SK-N-SH (cell line): Measurements from ENCODE around the gene LGI4. TPM values are rescaled to one million over a fixed set of nuclear protein-coding genes. Genes with fewer than 3 reads are reported as not detected.

Source experiments
- CTCF ChIA-PET: fragments of 300-600, 350-600 bp; formaldehyde crosslinking; extraction: SDS; loops from one replicate; lab custom pipeline; 2021; lab: Yijun Ruan, JAX
- POLR2A ChIA-PET: fragments of 350-600 bp; sonication (Branson Sonifier 250); formaldehyde crosslinking; extraction: SDS; loops from one replicate; lab custom pipeline; 2020; ENCODE audit warnings: antibody characterized with exemption, inconsistent platforms; lab: Yijun Ruan, JAX
- DNase-seq: peaks from one replicate; pipeline ENCODE4 v3.0.0; 2012
- H2AFZ ChIP-seq: fragments of 200-600 bp; sonication (generic); 2 replicates; pipeline ENCODE4 v1.8.1; 2016; ENCODE audit warnings: antibody characterized with exemption, mild to moderate bottlenecking, low read depth
- H3F3A ChIP-seq: fragments of 200-600 bp; sonication (generic); replicated peaks from 2 replicates; pipeline ENCODE3; 2016; ENCODE audit warnings: antibody characterized with exemption, mild to moderate bottlenecking; ENCODE audit not compliant: insufficient read depth
- H3K27ac ChIP-seq, 2 experiments: fragments of 200-500 bp in 1 of 2; fragments of 200-600 bp in 1 of 2; sonication (Bioruptor generic) in 1 of 2; sonication (generic), shearing (Covaris generic) in 1 of 2; 2 replicates each; pipeline versions ENCODE4 v1.5.1 to v1.6.1; 2014 to 2016; ENCODE audit warnings: low read depth in 2 of 2, inconsistent platforms in 1 of 2, low read length in 1 of 2, mild to moderate bottlenecking in 1 of 2, mixed read lengths in 1 of 2
- H3K27me3 ChIP-seq: fragments of 200-600 bp; sonication (generic), shearing (Covaris generic); 2 replicates; pipeline ENCODE4 v1.6.1; 2016; ENCODE audit warnings: mixed run types; ENCODE audit not compliant: insufficient read depth
- H3K36me3 ChIP-seq, 2 experiments: fragments of 200-500 bp in 1 of 2; fragments of 200-600 bp in 1 of 2; sonication (Bioruptor generic) in 1 of 2; sonication (generic) in 1 of 2; replicated peaks in 1 of 2; 2 replicates each; pipeline versions ENCODE3 to v1.5.1; 2014 to 2016; ENCODE audit warnings: low read length in 1 of 2, mild to moderate bottlenecking in 1 of 2; ENCODE audit not compliant: insufficient read depth in 2 of 2, control insufficient read depth in 1 of 2
- H3K4me1 ChIP-seq, 2 experiments: fragments of 200-500 bp in 1 of 2; fragments of 200-600 bp in 1 of 2; sonication (Bioruptor generic) in 1 of 2; sonication (generic), shearing (Covaris generic) in 1 of 2; 2 replicates each; pipeline versions ENCODE4 v1.5.1 to v1.6.1; 2014 to 2016; ENCODE audit warnings: low read depth in 1 of 2, low read length in 1 of 2, mixed run types in 1 of 2; ENCODE audit not compliant: insufficient read depth in 2 of 2, control insufficient read depth in 1 of 2
- H3K4me2 ChIP-seq: fragments of 200-600 bp; sonication (generic), shearing (Covaris generic); 2 replicates; pipeline ENCODE4 v1.6.1; 2017; ENCODE audit warnings: mixed run types
- H3K4me3 ChIP-seq, 2 experiments: fragments of 200-500 bp in 1 of 2; fragments of 200-600 bp in 1 of 2; sonication (Bioruptor generic) in 1 of 2; sonication (generic), shearing (Covaris generic) in 1 of 2; 2 replicates each; pipeline versions ENCODE4 v1.5.1 to v1.8.1; 2014 to 2016; ENCODE audit warnings: low read depth in 2 of 2, inconsistent platforms in 1 of 2, low read length in 1 of 2, mild to moderate bottlenecking in 1 of 2, mixed read lengths in 1 of 2, moderate library complexity in 1 of 2
- H3K79me2 ChIP-seq: fragments of 200-600 bp; sonication (generic); 2 replicates; pipeline ENCODE4 v1.8.1; 2017; ENCODE audit warnings: mild to moderate bottlenecking; ENCODE audit not compliant: insufficient read depth
- H3K9ac ChIP-seq: fragments of 200-600 bp; sonication (generic); 2 replicates; pipeline ENCODE4 v1.6.1; 2017; ENCODE audit warnings: mixed run types
- H3K9me2 ChIP-seq: fragments of 200-600 bp; sonication (generic); 2 replicates; pipeline ENCODE4 v1.6.1; 2017; ENCODE audit warnings: mixed run types
- H3K9me3 ChIP-seq: fragments of 200-600 bp; sonication (generic); 2 replicates; pipeline ENCODE4 v1.6.1; 2017; ENCODE audit warnings: mixed run types, mild to moderate bottlenecking, moderate library complexity
- H4K20me1 ChIP-seq: fragments of 200-600 bp; sonication (generic); 2 replicates; pipeline ENCODE4 v1.6.1; 2017; ENCODE audit warnings: mild to moderate bottlenecking, mixed run types; ENCODE audit not compliant: insufficient read depth
- EP300 ChIP-seq, 2 experiments: IDR thresholded peaks; 2 replicates each; pipeline versions ENCODE4 v1.4.0 to v1.6.1; 2012; ENCODE audit warnings: borderline replicate concordance in 1 of 2, low read depth in 1 of 2, low read length in 1 of 2
- FOSL2 ChIP-seq: IDR thresholded peaks from 2 replicates; pipeline ENCODE4 v1.4.0; 2012; ENCODE audit warnings: low read depth, mild to moderate bottlenecking, moderate library complexity, borderline replicate concordance
- JUND ChIP-seq: IDR thresholded peaks from 2 replicates; pipeline ENCODE4 v1.4.0; 2012
- POLR2AphosphoS5 ChIP-seq: IDR thresholded peaks from 2 replicates; pipeline ENCODE4 v1.6.1; 2012; ENCODE audit warnings: low read depth, low read length
- RAD21 ChIP-seq: IDR thresholded peaks from 2 replicates; pipeline ENCODE4 v1.6.1; 2012; ENCODE audit warnings: mild to moderate bottlenecking, low read length
- TAF1 ChIP-seq: IDR thresholded peaks from 2 replicates; pipeline ENCODE4 v1.6.1; 2012; ENCODE audit warnings: low read depth, mild to moderate bottlenecking, low read length, moderate library complexity, borderline replicate concordance
- WGBS: methylation state at CpG from one replicate; pipeline ENCODE4 v1.1.6; 2017; ENCODE audit warnings: low lambda C conversion rate; 5-methylcytosine and 5-hydroxymethylcytosine counted together
- polyA plus RNA-seq, 3 experiments: library from polyadenylated mRNA; depleted of rRNA; stranded (reverse); fragments of >200 nt; gene quantifications; 2 replicates each; pipeline ENCODE4 v1.2.3, GENCODE V29; 2012
- TF ChIP-seq, protein P1 (sequence below): fragments of 150-350 bp; IDR thresholded peaks from 2 replicates; pipeline ENCODE4 v1.6.1; 2016; ENCODE audit warnings: mild to moderate bottlenecking, low read depth, low read length
- TF ChIP-seq, protein P2 (sequence below): IDR thresholded peaks from 2 replicates; pipeline ENCODE4 v1.4.0; 2012; ENCODE audit warnings: low read depth, borderline replicate concordance

The LGI4 gene
- polyA plus RNA-seq, 1 of the 3 experiments (the other 2 are of a cell fraction), result 0.05 TPM

DNA sequence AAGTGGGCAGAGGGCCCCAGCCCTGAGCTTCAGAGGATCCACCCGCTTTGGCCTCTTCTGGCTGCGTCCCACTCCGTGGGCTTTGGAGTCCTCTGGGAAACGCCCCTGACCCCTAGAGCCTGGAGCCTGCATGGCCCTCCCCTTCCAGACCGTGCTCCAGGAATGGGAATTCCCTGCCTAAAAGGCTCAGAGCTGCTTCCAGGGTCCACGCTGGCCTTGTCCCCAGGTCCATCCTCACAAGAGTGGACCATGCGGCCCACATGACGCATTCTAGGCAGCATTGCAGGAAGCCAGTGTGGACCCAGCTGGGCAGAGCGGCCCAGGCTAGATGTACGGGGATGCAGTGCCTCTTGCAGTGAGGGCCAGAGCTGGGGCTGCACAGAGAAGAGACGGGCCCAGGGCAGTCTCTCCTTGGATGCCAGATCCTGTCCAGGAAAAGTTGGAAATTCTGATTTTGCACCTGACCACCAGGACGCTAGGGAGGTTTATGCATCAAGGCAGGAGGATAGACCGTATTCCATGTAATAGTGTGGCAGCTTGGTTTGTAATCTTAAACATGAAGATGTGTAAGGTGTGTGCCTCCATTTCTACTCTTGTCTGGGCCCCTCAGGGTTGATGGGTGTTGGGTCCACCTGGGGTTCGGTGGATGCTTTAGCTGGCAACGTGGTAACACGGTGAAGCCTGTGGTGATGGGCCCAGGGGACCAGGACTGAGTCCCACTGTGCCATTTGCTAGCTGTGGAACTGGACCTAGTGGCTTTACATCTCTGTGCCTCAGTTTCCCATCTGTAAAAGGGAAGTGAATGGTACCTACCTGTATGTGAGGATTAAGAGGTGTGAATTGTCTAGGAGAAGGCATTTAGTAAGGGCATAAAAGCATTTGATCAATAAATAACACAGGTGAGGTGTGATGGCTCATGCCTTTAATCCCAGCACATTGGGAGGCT, 34.0 kb downstream of the LGI4 start:
- no peak overlapping the region for H3K4me3 ChIP-seq
- H3K27ac ChIP-seq, result no peak overlapping the region
- H3K27me3 ChIP-seq, result no peaks in the 10 kb centered on the region
- H3K9ac ChIP-seq, result no peak overlapping the region
- POLR2A ChIA-PET, result no interaction called here
- no peak for TF ChIP-seq FOSL2
- no peak for TF ChIP-seq RAD21
- TF ChIP-seq TAF1, result no peak
- TF ChIP-seq, protein P1, sequence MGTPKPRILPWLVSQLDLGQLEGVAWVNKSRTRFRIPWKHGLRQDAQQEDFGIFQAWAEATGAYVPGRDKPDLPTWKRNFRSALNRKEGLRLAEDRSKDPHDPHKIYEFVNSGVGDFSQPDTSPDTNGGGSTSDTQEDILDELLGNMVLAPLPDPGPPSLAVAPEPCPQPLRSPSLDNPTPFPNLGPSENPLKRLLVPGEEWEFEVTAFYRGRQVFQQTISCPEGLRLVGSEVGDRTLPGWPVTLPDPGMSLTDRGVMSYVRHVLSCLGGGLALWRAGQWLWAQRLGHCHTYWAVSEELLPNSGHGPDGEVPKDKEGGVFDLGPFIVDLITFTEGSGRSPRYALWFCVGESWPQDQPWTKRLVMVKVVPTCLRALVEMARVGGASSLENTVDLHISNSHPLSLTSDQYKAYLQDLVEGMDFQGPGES, result no peak
- TF ChIP-seq, protein P2, sequence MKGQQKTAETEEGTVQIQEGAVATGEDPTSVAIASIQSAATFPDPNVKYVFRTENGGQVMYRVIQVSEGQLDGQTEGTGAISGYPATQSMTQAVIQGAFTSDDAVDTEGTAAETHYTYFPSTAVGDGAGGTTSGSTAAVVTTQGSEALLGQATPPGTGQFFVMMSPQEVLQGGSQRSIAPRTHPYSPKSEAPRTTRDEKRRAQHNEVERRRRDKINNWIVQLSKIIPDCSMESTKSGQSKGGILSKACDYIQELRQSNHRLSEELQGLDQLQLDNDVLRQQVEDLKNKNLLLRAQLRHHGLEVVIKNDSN, result no peak
- TF ChIP-seq POLR2AphosphoS5, result no peak
- TF ChIP-seq, all 33 proteins: peak for 0
- CTCF ChIA-PET, result interaction anchor here (0.9 to 5.2 kb wide), 7 partner anchors 9 to 56 kb away, joined by 3 to 27 read pairs (median 6); partner anchors contain the start of gene LGI4
- Histone ChIP-seq H3K9me2 (no peaks in the 10 kb centered on the region), H3K79me2 (no peaks in the 10 kb centered on the region), H3K4me2 (no peak overlapping the region), H3K4me1 (no peaks in the 10 kb centered on the region; a peak in 1 of 4 replicates), H4K20me1 (no peaks in the 10 kb centered on the region), H3K36me3 (no peaks in the 10 kb centered on the region), H3K9me3 (no peaks in the 10 kb centered on the region), H2AFZ (no peak overlapping the region), H3F3A (no peaks in the 10 kb centered on the region)
- no peak for DNase-seq
- WGBS, result 66% methylated on average over 15 of the region's 16 CpGs

DNA sequence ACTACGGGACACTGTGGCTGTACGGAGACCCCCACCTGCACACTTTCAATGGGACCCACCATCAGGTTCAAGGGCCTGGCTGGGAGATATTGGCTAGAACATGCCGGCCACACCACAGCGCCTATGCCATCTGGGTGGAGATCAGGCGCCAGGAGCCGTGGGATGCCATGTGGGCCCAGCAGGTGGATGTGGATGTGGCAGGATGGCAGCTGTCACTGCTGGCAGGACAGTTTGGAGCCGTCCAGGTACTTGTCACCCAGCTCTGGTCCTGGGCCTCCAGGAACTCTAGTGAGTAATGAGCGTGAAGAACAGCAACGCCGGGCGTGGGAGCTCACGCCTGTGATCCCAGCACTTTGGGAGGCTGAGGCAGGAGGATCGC, 35.0 kb downstream of the LGI4 start:
- Histone ChIP-seq H3K79me2 (no peaks in the 10 kb centered on the region), H3K4me3 (no peak overlapping the region), H3K4me1 (no peaks in the 10 kb centered on the region; a peak in 1 of 4 replicates), H3K9me3 (no peaks in the 10 kb centered on the region), H3K36me3 (no peaks in the 10 kb centered on the region), H3K4me2 (no peak overlapping the region), H4K20me1 (no peaks in the 10 kb centered on the region), H3K9me2 (no peaks in the 10 kb centered on the region), H2AFZ (no peak overlapping the region), H3K9ac (no peak overlapping the region), H3K27me3 (no peaks in the 10 kb centered on the region), H3K27ac (no peak overlapping the region)
- WGBS, result 89% methylated on average over 8 of the region's 13 CpGs
- ChIA-PET POLR2A (no interaction called here), CTCF (interaction anchor here (0.9 to 5.2 kb wide), 7 partner anchors 8 to 55 kb away, joined by 3 to 27 read pairs (median 8); partner anchors contain the start of gene LGI4)
- DNase-seq, result no peak
- TF ChIP-seq, protein P2, result no peak
- no peak for TF ChIP-seq JUND
- TF ChIP-seq, protein P1, result no peak
- no peak for TF ChIP-seq EP300 (IDR thresholded peaks at IDR 0.05; ENCODE audit: borderline replicate concordance in 1 of 2, low read depth in 1 of 2, low read length in 1 of 2)
- TF ChIP-seq, all 33 proteins: peak for 0
- H3F3A ChIP-seq, result no peaks in the 10 kb centered on the region
